T47D (cell line): Measurements from ENCODE around the gene DCUN1D3.
"Not testable (repeated sequence)": the region's sequence is repeated elsewhere in the genome, so short reads cannot be mapped to it uniquely, and the experiment has no call there.

Experiments used
- DNase-seq, 2 experiments: peaks; one replicate each; pipeline versions ENCODE4 v3.0.0 to v3.0.0-alpha.2; 2011 to 2012; ENCODE audit warnings: low read depth in 1 of 2, low spot score in 1 of 2
- JUND ChIP-seq: IDR thresholded peaks from 2 replicates; pipeline ENCODE4 v1.6.1; 2012; ENCODE audit warnings: low read depth
- in situ Hi-C: cut with HindIII; loops from 2 replicates; pipeline ENCODE4 v1.10.0; 2016; ENCODE audit warnings: low sequenced_read_pairs, low pct_unique_long_range_greater_than_20kb

The DCUN1D3 gene, protein sequence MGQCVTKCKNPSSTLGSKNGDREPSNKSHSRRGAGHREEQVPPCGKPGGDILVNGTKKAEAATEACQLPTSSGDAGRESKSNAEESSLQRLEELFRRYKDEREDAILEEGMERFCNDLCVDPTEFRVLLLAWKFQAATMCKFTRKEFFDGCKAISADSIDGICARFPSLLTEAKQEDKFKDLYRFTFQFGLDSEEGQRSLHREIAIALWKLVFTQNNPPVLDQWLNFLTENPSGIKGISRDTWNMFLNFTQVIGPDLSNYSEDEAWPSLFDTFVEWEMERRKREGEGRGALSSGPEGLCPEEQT

DNA sequence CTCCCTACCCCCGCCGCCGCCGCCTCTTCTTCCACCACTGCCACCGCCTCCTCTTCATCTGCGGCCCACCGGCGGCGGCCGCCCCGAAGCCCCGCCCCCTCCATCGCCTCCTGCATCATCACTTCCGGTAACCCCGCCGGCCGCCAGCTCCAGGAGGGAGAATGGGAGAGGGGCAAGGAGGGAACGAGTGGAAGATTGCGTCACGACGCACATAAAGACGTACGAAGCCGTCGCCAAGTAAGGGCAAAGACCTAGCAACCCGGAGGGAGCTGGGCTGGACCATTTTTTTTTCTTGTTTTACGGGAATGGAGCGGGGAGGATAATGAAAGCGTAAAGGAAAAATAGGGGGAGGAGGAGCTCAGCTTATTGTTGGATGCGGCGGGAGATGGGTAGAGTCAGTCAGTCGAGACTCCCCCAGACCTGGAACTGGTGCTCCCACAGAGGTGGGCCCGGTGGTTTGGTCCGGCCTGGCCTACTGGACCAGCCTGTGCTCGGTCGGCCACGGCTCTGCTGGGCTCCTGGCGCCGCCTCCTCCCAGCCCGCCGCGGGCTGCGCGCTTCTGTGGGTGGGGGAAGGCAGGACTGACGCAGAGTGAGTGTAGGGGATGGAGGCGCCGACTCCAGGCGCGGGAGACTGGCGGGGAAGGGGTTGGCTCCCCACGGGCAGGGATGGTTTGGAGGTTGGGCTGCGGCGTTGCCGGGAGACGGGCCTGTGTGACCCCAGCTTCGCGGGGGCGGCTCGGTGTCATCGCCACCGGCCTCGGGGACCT lies at the start of gene DCUN1D3, which contains the start of gene LYRM1:
Gene DCUN1D3 (minus strand): TSS at position 60 of the 769 bp plus-strand sequence. CDS start 37,820 bp downstream, outside the sequence.
Gene LYRM1 (plus strand): TSS at position 473 of the 769 bp plus-strand sequence. CDS start 14,785 bp downstream, outside the sequence.
- in situ Hi-C loops = no loop called here
- DNase-seq = peak; percentile 97 to 99
- TF ChIP-seq JUND = no peak

DNA sequence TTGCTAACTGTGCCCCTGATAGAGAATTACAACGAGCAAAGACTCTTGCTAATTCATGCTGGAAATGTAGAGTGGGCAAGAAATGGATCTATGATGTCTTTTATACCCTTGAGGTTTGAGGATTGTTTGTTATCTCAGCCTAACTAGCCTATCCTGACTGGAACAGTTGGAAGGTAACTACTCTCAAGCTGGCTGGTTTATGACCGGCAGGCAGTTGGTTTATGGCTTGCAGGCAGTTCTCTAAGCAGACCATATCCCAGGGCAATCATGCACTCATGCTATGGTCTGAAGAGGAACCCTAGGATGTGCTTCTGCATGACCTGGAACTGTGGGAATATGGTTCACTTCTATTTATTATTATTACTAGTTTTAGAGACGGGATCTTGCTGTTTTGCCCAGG lies 49.5 kb upstream of the DCUN1D3 start:
- in situ Hi-C loops = no loop called here
- DNase-seq = no peak
- no peak for TF ChIP-seq JUND

DNA sequence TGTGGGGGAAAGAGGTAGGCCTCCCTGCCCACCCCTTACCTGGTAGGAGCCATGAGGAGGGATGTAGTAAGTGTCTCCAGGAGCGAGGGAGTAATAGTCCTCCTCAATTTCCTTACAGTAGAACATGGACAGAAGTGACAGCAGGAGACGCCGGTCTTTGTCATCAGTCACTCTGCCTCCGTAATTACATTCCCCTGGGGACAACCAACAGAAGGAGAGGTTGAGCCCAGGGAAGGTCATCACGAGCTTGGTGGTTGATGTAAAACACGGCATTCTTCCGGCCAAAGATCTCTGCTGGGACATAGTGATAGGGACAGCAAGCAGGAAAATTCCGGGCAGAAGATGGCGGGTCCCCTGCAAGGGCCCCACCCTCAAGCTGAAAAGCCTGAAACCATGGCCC lies 48.3 kb upstream of the DCUN1D3 start:
- no peak for TF ChIP-seq JUND
- in situ Hi-C loops = no loop called here
- DNase-seq = no peak

DNA sequence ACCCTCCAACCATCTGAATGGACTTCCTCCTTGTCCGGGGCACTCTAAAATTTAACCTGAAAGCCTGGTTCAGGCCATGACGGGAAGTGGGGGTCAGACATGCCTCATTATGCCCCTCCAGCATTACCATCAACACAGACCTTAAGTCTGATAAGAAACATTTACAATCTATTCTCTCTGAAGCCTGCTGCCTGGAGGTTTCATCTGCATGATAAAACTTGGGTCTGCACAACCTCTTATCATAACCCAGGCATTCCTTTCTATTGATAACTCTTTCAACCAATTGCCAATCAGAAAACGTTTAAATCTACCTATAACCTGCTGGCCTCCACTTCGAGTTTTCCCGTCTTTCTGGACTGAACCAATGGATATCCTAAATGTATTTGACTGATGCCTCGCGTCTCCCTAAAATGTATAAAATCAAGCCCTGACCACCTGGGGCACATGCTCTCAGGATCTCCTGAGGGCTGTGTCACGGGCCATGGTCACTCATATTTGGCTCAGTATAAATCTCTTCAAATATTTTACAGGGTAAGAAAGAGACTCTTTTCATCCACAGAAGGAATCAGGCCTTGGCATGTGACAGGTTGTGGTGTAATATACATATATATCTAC lies 46.0 kb upstream of the DCUN1D3 start:
- TF ChIP-seq JUND = no peak
- DNase-seq = no peak
- in situ Hi-C loops = no loop called here

DNA sequence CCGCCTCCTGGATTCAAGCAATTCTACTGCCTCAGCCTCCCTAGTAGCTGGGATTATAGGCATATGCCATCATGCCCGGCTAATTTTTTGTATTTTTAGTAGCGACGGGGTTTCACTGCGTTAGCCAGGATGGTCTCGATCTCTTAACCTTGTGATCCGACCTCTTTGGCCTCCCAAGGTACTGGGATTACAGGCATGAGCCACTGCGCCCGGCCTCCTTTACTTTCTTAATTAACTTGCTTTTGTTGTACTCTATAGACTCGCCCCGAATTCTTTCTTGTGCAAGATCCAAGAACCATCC lies 45.4 kb upstream of the DCUN1D3 start:
- DNase-seq, in situ Hi-C loops: not testable (repeated sequence)

DNA sequence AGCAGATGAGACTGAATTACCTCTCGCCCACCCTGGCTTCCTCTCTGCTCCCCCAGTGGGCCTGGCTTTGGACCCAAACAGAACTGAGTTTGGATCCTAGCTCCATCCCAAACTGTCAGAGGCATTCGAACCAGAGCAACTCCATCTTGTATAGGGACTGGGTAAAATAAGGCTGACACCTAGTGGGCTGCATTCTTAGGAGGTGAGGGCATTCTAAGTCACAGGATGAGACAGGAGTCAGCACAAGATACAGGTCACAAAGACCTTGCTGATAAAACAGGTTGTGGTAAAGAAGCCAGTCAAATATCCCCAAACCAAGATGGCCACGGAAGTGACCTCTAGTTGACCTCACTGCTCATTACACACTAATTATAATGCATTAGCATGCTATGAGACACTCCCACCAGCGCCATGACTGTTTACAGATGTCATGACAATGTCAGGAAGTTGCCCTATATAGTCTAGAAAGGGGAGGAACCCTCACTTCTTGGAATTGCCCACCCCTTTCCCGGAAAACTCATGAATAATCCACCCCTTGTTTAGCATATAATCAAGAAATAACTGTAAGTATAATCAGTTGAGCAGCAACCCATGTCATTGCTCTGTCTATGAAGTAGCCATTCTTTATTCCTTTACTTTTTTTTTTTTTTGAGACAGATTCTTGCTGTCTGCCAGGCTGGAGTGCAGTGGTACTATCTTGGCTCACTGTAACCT lies 44.9 kb upstream of the DCUN1D3 start:
- no peak for TF ChIP-seq JUND
- DNase-seq = peak in 1 of 2 experiments; percentile 45
- in situ Hi-C loops = no loop called here

DNA sequence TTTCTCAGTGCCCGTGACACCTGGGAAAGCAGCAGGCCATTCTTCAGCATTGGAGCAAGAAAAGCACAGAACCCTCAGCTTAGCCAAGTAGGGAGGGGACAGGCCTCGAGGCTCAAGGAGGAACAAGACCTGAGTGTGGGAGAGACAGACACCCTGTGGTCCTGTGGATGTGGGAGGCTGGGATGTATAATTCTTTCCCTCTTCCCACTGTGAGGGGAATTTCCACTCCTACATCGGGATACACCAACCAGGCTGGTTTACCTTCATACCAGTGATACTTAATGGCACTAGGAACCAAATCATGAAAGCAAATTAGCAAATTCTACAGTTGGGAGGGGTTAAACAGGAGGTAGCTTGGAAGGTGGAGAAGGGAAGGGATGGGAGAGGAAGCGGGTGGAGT lies 42.1 kb upstream of the DCUN1D3 start:
- DNase-seq = no peak
- in situ Hi-C loops = no loop called here
- no peak for TF ChIP-seq JUND

DNA sequence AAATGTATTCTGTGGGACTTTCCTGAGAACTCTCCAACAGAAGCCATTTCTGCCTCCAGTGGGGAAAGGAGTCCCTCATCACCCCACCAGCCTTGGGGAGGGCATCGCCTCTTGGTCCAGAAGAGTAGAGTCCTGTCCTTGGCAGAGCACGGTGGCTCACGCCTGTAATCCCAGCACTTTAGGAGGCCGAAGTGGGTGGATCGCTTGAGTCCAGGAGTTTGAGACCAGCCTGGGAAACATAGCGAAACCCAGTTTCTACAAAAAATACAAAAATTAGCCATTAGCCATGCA lies 41.4 kb upstream of the DCUN1D3 start:
- in situ Hi-C loops = no loop called here
- TF ChIP-seq JUND = no peak
- DNase-seq = no peak

DNA sequence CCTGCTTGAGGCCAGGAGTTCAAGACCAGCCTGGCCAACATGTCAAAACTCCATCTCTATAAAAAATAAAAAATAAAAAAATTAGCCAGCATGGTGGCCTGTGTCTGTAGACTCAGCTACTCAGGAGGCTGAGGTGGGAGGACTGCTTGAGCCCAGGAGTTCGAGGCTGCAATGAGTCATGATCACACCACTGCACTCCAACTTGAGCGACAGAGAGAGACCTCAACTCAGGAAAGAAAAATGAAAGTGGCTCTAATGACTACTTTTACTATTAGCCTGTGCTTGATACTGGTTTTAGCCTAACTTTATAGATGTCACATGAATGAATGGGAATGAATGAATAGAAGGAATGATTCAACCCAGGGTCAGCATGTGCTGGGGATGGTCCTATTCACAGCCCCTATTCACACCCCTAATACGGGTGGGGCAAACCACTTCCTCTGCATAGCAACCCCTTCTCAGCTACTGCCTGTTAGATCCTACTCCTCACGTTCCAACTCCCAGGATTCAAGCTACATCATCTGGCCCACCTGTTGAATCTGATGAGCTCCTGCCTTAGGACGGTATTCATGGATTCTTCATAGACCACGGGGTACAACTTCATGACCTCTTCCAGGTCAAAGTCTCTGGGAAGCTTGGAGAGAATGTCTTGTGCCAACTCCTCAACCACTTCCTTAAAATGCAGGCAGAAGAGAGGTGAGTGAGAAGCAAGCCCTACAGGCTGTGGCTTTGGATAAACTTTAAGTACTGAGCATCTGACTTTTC lies 40.9 kb upstream of the DCUN1D3 start:
- no peak for DNase-seq
- in situ Hi-C loops = no loop called here
- TF ChIP-seq JUND = no peak

DNA sequence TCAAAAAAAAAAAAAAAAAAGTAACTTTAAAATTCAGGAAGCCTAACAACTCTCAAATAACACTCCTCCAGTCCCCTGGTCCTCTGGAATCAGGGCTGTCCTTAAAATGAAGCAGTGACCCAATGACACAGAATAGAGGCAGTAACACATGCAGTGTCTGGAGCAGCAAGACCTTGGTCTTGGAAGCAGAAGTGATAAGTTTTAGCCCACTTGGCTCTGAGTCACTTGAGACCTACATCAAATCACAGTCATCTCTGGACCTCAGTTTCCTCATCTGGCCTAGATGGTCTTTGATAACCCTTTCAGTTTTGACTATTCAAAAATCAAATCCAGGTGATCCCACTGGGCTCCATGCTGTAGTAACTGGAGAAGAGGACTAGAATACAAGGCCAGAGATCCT lies 39.5 kb upstream of the DCUN1D3 start:
- in situ Hi-C loops = no loop called here
- no peak for TF ChIP-seq JUND
- no peak for DNase-seq

DNA sequence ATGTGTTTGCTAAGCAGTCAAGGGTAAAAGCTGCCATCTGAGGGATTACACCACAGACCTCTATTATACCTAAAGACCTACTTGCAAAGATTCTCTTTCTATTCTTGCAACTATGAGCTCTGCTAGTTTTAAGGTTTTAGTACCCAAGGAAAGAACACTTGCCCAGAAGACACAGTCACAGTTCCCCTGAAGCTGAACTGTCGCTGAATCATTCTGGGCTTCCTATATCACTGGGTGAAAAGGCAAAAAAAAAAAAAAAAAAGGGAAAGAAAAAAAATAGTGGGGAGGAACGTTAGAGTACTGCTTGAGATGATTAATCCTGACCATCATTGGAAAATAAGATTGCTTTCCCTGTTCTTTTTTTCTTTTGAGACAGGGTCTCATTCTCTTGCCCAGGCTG lies 38.3 kb upstream of the DCUN1D3 start:
- TF ChIP-seq JUND = no peak
- DNase-seq = no peak
- in situ Hi-C loops = no loop called here

DNA sequence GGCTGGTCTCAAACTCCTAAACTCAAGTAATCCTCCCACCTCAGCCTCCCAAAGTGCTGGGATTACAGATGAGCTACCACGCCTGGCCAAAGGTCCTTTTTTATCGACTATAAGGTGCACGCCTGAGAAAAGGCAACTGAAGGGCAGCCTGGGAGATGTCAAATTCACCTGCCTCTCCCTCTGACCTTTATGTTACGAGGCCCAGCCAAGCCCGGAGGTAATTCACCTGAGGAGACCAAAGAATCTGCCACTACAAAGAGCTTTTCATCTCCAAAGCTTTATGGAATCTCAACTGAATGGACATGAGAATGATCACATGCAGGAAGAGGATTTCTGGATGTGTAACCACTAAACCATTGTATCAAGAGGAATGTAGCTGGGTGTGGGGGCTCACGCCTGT lies 37.6 kb upstream of the DCUN1D3 start:
- DNase-seq = no peak
- no peak for TF ChIP-seq JUND
- in situ Hi-C loops = no loop called here
